ENCODE data around the gene KCNK17. TPM values are rescaled to one million over a fixed set of nuclear protein-coding genes. Genes with fewer than 3 reads are reported as not detected.
A peak's percentile ranks its signal among the peaks of the same experiment; 100 is the strongest.

Gene KCNK17
- total and polyA plus RNA-seq, 2 of the 8 experiments (the other 6 are each of a cell fraction or from before 2014, with no cell fraction given), result 2.9 to 3.4 TPM

- no peaks in the 10 kb centered on the region for H3K9me3 ChIP-seq (ENCODE audit: insufficient read depth in 2 of 2, low read depth in 1 of 2, low read length in 1 of 2)
- peak overlapping the region; percentile 6; the same call in 1 of the 2 replicates for H2AK5ac ChIP-seq (ENCODE audit: low read depth, low read length)
- H4K91ac ChIP-seq (replicated peaks; ENCODE audit: insufficient read length, low read length), result no peak overlapping the region
- H3K14ac ChIP-seq (ENCODE audit: insufficient read length), result no peak overlapping the region
- FAIRE-seq (no peak), DNase-seq (ENCODE audit: low read depth in 1 of 2, low spot score in 2 of 2) (no peak)
- no peak overlapping the region for H3K4me2 ChIP-seq (ENCODE audit: insufficient read depth in 1 of 2, low read depth in 2 of 2, low read length in 2 of 2)
- no peaks in the 10 kb centered on the region; a peak in 1 of 7 replicates for H3K27me3 ChIP-seq (replicated peaks in 1 of 4; ENCODE audit: control insufficient read depth in 3 of 4, extremely low read depth in 1 of 4, insufficient read depth in 3 of 4, low read length in 3 of 4)
- H3K23ac ChIP-seq (ENCODE audit: insufficient read length), result no peak overlapping the region
- ChIA-PET POLR2A (ENCODE audit: partially characterized antibody) (interaction anchor here (0.8 to 4.0 kb wide), 4 partner anchors 70 to 98 kb away, joined by 3 to 23 read pairs (median 4); partner anchors contain the start of gene KCNK5), CTCF (ENCODE audit: partially characterized antibody) (interaction anchor here (0.6 to 47.4 kb wide), 40 partner anchors 8 to 306 kb away, joined by 3 to 1738 read pairs (median 8); partner anchors contain the start of genes KCNK16, KCNK17 and KCNK5)
- no peak overlapping the region for H3K4ac ChIP-seq (replicated peaks; ENCODE audit: insufficient read length, low read depth, low read length)
- H3K4me1 ChIP-seq (replicated peaks in 1 of 4; ENCODE audit: control insufficient read depth in 3 of 4, insufficient read depth in 4 of 4, low read length in 3 of 4), result peaks cover 0 to 4% (median under 1%) of the 10 kb centered on the region in 4 experiments; a peak in 2 of 7 replicates
- H3K18ac ChIP-seq (ENCODE audit: extremely low read depth, low read length), result no peak overlapping the region
- H2BK20ac ChIP-seq (ENCODE audit: low read length), result no peak overlapping the region; the same call in 1 of the 2 replicates
- 92% methylated on average over 2 of the region's 2 CpGs; no CpG with 5 or more reads in 1 of the 2 experiments for WGBS, 2 experiments (ENCODE audit: extremely low coverage in 1 of 2, insufficient coverage in 1 of 2, insufficient read length in 1 of 2, insufficient replicate concordance in 2 of 2, low coverage in 1 of 2, low lambda C conversion rate in 2 of 2, missing lambda C conversion rate in 1 of 2)
- H3K56ac ChIP-seq (replicated peaks; ENCODE audit: insufficient read length, low read depth, low read length), result no peak overlapping the region
- H2BK15ac ChIP-seq (ENCODE audit: low read length), result no peak overlapping the region; the same call in 1 of the 2 replicates
- no peak overlapping the region for H3K27ac ChIP-seq (ENCODE audit: low read depth, low read length)
- H3K9ac ChIP-seq (replicated peaks in 1 of 4; ENCODE audit: extremely low read depth in 1 of 4, low read depth in 3 of 4, low read length in 3 of 4), result no peak overlapping the region
- H3K4me3 ChIP-seq (ENCODE audit: extremely low read depth in 1 of 4, insufficient read depth in 2 of 4, low read depth in 3 of 4, low read length in 4 of 4), result no peak overlapping the region; a peak in 1 of 8 replicates
- TF ChIP-seq POU5F1 (IDR thresholded peaks at IDR 0.05; ENCODE audit: low read depth, low read length), result no peak
- no peak for TF ChIP-seq CBX5 (IDR thresholded peaks at IDR 0.05; ENCODE audit: low read depth, low read length)
- no peak for TF ChIP-seq E2F6 (IDR thresholded peaks at IDR 0.05)
- no peak for TF ChIP-seq RFX5 (IDR thresholded peaks at IDR 0.05; ENCODE audit: borderline replicate concordance, low read depth, low read length)
- TF ChIP-seq MAFK (IDR thresholded peaks at IDR 0.05; ENCODE audit: low read depth, low read length), result no peak
- no peak for TF ChIP-seq CREB1 (IDR thresholded peaks at IDR 0.05)
- no peak for TF ChIP-seq KDM1A (IDR thresholded peaks at IDR 0.05; ENCODE audit: borderline replicate concordance, low read length)
- no peak for TF ChIP-seq SUZ12 (IDR thresholded peaks at IDR 0.05; ENCODE audit: low read length)
- no peak for TF ChIP-seq CEBPB (IDR thresholded peaks at IDR 0.05; ENCODE audit: low read depth, low read length)
- TF ChIP-seq KDM4A (IDR thresholded peaks at IDR 0.05; ENCODE audit: low read depth, low read length, severe bottlenecking), result no peak
- no peaks in the 10 kb centered on the region for H3K36me3 ChIP-seq (ENCODE audit: control insufficient read depth in 2 of 4, insufficient read depth in 4 of 4, low read length in 3 of 4)
- no peaks in the 10 kb centered on the region for H3K79me1 ChIP-seq (ENCODE audit: low read depth, low read length)
- H2BK12ac ChIP-seq (ENCODE audit: low read depth, low read length), result no peak overlapping the region
- H4K8ac ChIP-seq (ENCODE audit: extremely low read depth, insufficient read depth, low read length), result no peak overlapping the region
- H4K5ac ChIP-seq (ENCODE audit: insufficient read length, low read depth, low read length), result no peak overlapping the region
- H2AFZ ChIP-seq (ENCODE audit: low read length), result no peak overlapping the region
- no peaks in the 10 kb centered on the region for H3K23me2 ChIP-seq (ENCODE audit: low read depth, low read length)
- H4K20me1 ChIP-seq (replicated peaks in 1 of 2; ENCODE audit: control insufficient read depth in 1 of 2, insufficient read depth in 2 of 2, low read length in 2 of 2), result no peaks in the 10 kb centered on the region
- H2BK5ac ChIP-seq (ENCODE audit: low read depth, low read length), result no peak overlapping the region
- no peak overlapping the region for H2BK120ac ChIP-seq (replicated peaks; ENCODE audit: low read depth, low read length)
- no peaks in the 10 kb centered on the region for H3K79me2 ChIP-seq (ENCODE audit: control insufficient read depth in 1 of 2, insufficient read depth in 2 of 2, low read length in 2 of 2)
Observed at GRCh38 chr6:39302011-39302410, 12.2 kb downstream of the KCNK17 start.

All from H1 (cell line).